Left colon (tissue), 2 donors: ENCODE results near the gene TMEM258. TPM values are rescaled to one million over a fixed set of nuclear protein-coding genes. Genes with fewer than 3 reads are reported as not detected.

Source experiments
- total RNA-seq, 2 donors: library from RNA; stranded (reverse); fragmentation: NEBNext Ultra II Directional; extraction: Animal tissue kit (Norgen Biotek cat#: 25700); gene quantifications; one replicate each; pipeline ENCODE4 v1.2.1, GENCODE V29; 2021
- donor health status: DM: no; HTN: no; CAD: no.
- donor health status: DM: yes; HTN: yes; CAD: no.

Gene TMEM258
- total RNA-seq, 2 donors from 2014 or later, result 87.3 to 91.8 TPM

Other genes with a start within 250 kb of the TMEM258 start
- gene SYT7, start 211.5 kb downstream of the TMEM258 start, total RNA-seq, result 10 to 100 TPM; 18.6 to 24.1 TPM
- 10 to 100 TPM; 10.7 to 12.2 TPM for gene DAGLA, start 112.2 kb downstream of the TMEM258 start, total RNA-seq
- gene MYRF, start 40.0 kb downstream of the TMEM258 start, total RNA-seq, result 10 to 100 TPM in 1 of 2 donors, 1 to 10 TPM in 1; 4.6 to 15.6 TPM
- 10 to 100 TPM in 1 of 2 donors, 1 to 10 TPM in 1; 7.7 to 13.3 TPM for gene FEN1, start 312 bp upstream of the TMEM258 start, total RNA-seq
- 1 to 10 TPM; 3.2 to 5.1 TPM for gene FADS1, start 24.4 kb upstream of the TMEM258 start, total RNA-seq
- 1 to 10 TPM; 3.1 to 5.6 TPM for gene FADS2, start 35.7 kb upstream of the TMEM258 start, total RNA-seq
- 10 to 100 TPM in 1 of 2 donors, 1 to 10 TPM in 1; 6.9 to 18.7 TPM for gene FADS3, start 98.9 kb upstream of the TMEM258 start, total RNA-seq
- gene RAB3IL1, start 125.0 kb upstream of the TMEM258 start, total RNA-seq, result 1 to 10 TPM; 3.1 to 7.0 TPM
- 1 to 10 TPM in 1 of 2 donors, under 1 TPM in 1; 0.64 to 1.6 TPM for gene BEST1, start 157.8 kb upstream of the TMEM258 start, total RNA-seq
- gene FTH1, start 175.0 kb upstream of the TMEM258 start, total RNA-seq, result 1,000 to 10,000 TPM; 4,322 to 5,591 TPM